Activated CD4-positive, alpha-beta T cell treated with anti-CD3 and anti-CD28 coated beads for 1 hour (primary cell): Measurements from ENCODE around the gene RGS7.
"Not testable (repeated sequence)": the region's sequence is repeated elsewhere in the genome, so short reads cannot be mapped to it uniquely, and the experiment has no call there.

Experiments
- DNase-seq: peaks from one replicate; pipeline ENCODE4 v3.0.0-alpha.2; 2020

RGS7 gene

DNA sequence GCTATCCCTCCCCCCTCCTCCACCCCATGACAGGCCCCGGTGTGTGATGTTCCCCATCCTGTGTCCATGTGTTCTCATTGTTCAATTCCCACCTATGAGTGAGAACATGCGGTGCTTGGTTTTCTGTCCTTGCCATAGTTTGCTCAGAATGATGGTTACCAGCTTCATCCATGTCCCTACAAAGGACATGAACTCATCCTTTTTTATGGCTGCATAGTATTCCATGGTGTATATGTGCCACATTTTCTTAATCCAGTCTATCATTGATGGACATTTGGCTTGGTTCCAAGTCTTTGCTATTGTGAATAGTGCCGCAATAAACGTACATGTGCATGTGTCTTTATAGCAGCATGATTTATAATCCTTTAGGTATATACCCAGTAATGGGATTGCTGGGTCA, 461.6 kb downstream of the RGS7 start:
- DNase-seq: not testable (repeated sequence)

DNA sequence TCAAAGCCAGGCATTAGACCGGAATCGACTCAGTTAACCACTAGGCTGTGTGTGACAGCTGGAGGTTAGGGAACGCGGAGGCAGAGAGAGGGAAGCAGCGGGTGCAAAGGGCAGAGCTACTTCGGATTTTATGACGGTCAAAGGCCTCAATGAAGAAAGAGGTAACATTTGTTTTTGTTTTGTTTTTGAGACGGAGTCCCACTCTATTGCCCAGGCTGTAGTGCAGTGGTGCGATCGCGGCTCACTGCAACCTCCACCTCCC, 468.3 kb downstream of the RGS7 start:
- DNase-seq: no peak

DNA sequence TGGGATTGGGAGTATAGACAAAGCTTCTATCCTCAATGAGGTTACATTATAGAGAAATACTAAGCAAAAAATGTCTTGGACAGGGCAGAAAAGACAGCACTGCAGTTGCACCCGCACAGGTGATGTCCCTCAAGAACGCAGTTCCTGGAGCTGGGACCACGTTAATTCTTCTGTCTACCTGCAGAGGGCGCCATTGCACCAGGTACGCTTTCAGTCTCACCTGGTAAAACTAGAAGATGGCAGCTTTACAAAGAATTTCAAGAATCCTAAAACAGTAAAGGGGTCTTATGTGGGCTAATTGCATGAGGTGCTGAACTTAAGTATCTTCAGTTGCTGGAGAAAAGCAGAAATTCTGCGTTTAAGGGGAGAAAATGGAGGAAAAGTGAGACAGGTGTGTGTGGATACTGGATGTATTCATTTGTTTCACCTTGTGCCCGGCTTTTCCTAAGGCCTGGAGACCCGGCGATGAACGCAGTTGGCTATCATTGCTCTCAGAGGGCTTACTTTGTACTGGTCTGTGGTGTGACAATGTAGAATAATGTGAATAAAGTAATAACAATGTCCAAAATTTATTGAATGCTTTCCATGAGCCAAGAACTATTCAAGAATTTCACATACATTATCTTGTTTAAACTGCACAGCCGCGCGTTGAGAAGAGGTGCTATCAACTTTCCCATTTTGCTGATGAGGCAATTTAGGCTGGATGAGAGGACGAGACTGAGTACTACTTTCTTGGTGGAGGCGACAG, 468.8 kb downstream of the RGS7 start:
- no peak for DNase-seq

DNA sequence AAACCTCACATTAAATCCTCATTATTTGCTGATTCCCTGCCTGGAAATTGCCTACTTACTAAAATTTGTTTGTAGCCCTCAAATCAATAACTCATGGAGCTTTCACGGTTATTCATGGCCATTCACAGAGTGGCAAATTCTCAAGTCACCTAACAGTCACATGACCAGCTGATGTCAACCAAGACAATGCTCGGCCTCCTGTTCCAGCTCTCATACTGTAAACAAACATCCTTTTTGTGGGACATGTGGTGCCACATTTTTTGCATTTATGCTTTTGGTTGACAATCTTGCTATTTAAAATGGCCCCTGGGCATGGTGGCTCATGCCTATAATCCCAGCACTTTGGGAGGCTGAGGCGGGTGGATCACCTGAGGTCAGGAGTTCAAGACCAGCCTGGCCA, 473.5 kb downstream of the RGS7 start:
- DNase-seq: no peak

DNA sequence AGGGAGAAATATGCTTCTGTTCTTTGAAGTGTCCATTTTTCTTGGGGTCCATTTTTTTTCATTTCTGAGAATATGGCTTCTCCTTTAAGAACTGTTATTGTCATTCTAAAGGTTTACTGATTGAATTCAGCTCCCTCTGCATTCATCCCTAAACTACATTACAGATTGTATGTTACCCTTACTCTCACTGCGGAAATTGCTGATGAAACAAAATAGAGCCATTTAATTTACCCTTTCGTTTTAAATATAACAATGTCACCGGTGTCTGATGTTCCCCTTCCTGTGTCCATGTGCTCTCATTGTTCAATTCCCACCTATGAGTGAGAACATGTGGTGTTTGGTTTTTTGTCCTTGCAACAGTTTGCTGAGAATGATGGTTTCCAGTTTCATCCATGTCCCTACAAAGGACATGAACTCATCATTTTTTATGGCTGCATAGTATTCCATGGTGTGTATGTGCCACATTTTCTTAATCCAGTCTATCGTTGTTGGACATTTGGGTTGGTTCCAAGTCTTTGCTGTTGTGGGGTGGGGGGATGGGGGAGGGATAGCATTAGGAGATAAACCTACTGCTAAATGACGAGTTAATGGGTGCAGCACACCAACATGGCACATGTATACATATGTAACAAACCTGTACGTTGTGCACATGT, 474.2 kb downstream of the RGS7 start:
- DNase-seq: not testable (repeated sequence)

DNA sequence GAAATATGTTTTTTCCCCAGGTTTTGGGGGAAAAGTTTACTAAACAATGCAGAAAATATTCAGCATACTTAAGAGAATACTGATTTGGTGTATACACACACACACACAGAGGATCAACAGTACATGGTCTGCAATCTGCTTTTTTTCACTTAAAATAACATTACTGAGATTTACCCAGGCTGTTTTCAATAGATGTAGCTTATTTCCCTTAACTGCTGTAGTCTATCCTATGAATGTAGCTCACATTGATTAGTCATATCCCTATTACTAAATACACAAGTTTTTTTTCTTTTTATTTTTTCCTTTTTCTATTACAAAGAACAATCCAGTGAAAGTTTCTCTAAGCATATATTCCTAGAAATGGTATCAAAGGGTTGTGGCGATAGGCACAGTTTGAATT, 478.4 kb downstream of the RGS7 start:
- no peak for DNase-seq

- DNase-seq: no peak
Observed at GRCh38 chr1:240877605-240878004, 479.4 kb downstream of the RGS7 start.

GRCh38 chr1:240876071-240876470, 480.9 kb downstream of the RGS7 start:
- no peak for DNase-seq

DNA sequence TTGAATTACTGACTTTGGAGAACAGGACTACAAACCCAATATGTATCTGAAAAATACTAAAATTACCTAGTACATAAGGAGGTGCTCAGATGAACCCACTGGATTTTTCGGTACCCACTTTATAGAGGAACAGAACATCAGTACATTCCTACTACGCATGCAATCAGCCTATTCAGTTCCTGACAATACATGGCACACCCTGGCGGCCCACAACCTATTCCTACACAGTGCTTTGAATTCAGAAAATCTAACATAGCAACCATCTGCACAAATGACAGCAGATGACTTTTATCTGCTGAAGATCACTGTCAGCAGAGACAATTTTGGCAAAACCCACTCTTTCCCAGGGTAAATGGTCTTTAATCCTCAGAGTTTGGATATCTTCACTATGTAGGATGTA, 487.9 kb downstream of the RGS7 start:
- no peak for DNase-seq

DNA sequence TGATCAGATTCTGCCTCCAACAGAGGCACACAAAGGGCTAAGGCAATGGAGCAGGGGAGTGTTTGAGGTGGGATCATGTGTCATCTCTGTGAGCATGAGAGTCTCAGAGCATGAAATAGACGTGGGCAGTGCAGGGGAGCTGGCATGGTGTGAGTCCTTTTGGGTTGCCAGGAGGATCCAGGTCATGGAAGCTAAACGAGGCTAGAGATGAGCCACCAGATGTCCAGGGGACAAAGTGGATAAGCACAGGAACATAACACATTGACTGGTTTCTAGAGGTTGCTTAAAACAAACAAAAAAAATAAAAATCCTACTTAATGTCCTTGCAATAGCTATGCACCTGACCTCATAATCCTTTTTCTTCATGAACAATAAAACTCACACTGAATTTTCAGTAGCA, 490.3 kb downstream of the RGS7 start:
- DNase-seq: no peak

GRCh38 chr1:240860023-240860422, 497.0 kb downstream of the RGS7 start:
- no peak for DNase-seq

GRCh38 chr1:240854367-240854766, 502.6 kb downstream of the RGS7 start:
- no peak for DNase-seq

DNA sequence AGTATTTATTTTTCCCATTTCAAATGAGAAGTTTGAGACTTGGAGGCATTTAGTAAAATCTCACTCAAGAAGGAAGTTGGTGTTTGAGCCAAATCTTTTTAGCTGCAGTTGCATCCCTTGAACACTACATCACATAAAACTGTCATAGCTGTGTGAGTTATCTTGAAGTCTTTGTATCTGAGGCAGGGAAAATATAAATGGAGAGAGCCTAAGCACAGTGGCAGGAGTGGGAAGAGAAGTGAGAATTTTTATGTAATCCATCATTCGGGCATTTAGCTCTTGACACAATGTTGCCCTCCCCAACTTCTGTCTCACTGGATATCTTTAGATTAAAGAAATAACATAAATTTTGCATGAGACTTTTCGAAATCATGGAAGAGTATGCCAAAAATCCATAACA, 509.7 kb downstream of the RGS7 start:
- DNase-seq: no peak

DNA sequence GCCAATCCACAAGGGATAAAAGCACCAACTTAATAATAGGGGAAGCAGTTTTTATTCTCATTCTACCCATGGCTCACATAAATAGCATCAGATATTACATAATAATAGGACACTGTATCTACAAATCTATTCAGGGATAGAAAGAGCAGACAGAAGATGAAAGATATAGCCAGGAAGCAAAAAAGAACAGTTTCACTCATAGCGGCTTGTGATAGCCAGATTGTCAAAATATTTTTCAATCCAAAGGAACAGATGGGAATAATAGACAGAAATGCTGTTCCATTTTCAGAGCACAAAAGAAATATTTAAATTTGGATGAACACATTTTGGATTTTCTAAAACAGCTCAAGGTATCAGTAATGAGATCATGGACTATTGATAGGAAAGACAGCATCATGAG, 512.5 kb downstream of the RGS7 start:
- DNase-seq: no peak

- DNase-seq: no peak
Observed at GRCh38 chr1:240843798-240844197, 513.2 kb downstream of the RGS7 start.

GRCh38 chr1:240836271-240836670, 520.7 kb downstream of the RGS7 start:
- no peak for DNase-seq

- no peak for DNase-seq
Observed at GRCh38 chr1:240835291-240835690, 521.7 kb downstream of the RGS7 start.

DNA sequence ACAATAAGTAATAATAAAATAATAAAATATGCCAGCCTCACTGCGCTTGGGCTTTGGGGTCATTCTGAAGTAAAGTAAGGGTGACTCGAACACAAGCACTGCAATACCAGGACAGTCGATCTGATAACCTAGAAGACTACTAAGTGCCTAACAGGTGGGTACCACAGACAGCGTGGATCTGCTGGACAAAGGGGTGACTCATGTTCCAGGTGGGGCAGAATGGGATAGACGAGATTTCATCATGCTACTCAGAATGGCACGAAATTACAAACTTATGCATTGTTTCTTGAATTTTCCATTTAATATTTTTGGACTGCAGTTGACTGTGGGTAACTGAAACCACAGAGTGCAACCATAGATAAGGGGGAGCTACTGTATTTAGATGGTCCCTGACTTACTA, 523.9 kb downstream of the RGS7 start:
- DNase-seq: no peak

DNA sequence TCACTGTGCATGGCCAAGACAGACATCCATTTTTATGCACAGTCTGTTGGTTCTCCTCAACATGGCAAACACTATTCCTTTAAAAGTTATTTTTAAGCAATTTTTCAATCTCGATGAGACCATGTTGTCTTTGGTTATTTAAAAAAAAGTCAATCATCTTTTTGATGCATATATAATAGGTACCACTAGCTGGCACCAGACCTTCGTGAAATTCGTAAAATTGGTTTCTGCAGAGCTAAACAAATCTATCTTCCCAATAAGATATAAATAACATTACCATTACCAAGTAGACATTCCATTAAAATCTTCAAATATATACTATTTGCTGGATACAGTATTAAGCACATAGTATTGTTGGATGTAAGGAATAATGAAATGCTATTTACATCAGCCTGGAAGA, 525.1 kb downstream of the RGS7 start:
- no peak for DNase-seq

GRCh38 chr1:240831191-240831631, 525.8 kb downstream of the RGS7 start:
- DNase-seq: no peak

DNA sequence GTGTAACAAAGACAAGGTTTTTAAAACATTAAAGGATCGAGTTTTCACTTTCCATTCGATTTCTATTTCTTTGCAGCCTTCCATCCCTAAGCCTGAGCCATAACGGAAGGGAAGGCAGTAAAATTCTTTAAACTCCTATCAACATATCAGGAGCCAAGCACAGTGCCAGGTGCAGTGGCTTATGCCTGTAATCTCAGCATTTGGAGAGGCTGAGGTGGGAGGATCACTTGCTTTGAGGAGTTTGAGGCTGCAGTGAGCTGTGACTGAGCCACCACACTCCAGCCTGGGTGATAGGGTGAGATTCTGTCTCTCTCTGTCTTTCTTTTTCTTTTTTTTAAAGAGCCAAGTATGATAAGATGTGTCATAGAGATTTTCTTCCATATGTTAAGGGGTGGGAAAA, 527.5 kb downstream of the RGS7 start:
- no peak for DNase-seq

DNA sequence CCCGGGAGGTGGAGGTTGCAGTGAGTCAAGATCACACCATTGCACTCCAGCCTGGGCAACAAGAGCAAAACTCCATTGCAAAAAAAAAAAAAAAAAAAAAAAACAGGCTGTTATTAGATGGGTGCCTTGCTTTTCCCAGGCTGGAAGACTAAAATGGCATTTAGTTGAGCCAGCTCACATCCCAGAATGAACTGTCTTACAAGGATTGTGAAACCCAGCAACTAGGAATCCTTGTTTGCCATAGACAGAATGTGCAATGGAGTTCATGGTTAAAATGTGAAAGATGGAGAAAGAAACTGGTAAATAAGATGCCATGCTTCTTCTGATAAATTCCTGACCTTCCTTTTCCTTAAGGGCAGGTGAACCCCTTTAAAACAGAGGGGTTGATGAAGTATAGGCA, 529.2 kb downstream of the RGS7 start:
- DNase-seq: no peak

DNA sequence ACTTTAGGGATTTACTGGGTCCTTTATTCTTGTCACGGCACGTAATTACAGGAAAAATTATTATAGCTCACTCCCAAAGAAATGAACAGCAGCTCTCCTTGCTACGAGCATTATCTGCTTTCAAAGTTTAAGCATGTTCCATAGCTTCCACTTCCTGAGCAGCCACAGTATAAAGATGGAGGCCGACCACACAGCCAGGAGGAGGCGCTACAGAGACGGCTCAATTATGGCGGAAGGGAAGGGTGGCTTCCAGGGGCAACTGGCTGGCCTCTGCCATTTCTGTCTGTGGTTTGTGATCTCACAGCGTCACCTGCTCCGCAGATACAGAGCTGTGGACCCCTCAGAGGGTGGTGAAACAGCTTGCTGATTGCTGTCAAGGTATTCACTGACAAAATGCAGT, 532.8 kb downstream of the RGS7 start:
- DNase-seq: no peak

- DNase-seq: no peak
Observed at GRCh38 chr1:240823357-240823756, 533.6 kb downstream of the RGS7 start.

- DNase-seq: no peak
Observed at GRCh38 chr1:240821925-240822324, 535.1 kb downstream of the RGS7 start.
